Naive thymus-derived CD4-positive, alpha-beta T cell (primary cell): ENCODE data around the gene SORCS1. TPM values are rescaled to one million over a fixed set of nuclear protein-coding genes. Genes with fewer than 3 reads are reported as not detected.
A peak's percentile ranks its signal among the peaks of the same experiment; 100 is the strongest.

Experiments
- ATAC-seq: fragments of 150-1000 bp; cut with Tn5 transposase; 2 replicates; pipeline ENCODE4 v1.10.0; 2021; ENCODE audit warnings: mild to moderate bottlenecking, moderate library complexity
- CTCF ChIA-PET: fragments of 350-600 bp; sonication (Branson Sonifier 250); formaldehyde crosslinking; loops from one replicate; lab custom pipeline; 2021; ENCODE audit warnings: antibody characterized with exemption; lab: Charles Lee
- POLR2A ChIA-PET: fragments of 350-600 bp; sonication (Branson Sonifier 250); formaldehyde crosslinking; loops from one replicate; lab custom pipeline; 2021; ENCODE audit warnings: antibody characterized with exemption, inconsistent platforms; lab: Charles Lee
- DNase-seq, 9 donors: peaks; one replicate each; pipeline versions ENCODE4 v3.0.0 to v3.0.0-alpha.2; 2020 to 2022; ENCODE audit warnings: mixed read lengths in 1 of 9
- H3K27ac ChIP-seq: one replicate; pipeline ENCODE4 v1.7.0; 2013; ENCODE audit warnings: mild to moderate bottlenecking, low read depth, low read length, moderate library complexity
- H3K27me3 ChIP-seq, 2 donors: one replicate each; pipeline ENCODE4 v1.7.0; 2013; ENCODE audit warnings: low read length in 2 of 2, mild to moderate bottlenecking in 2 of 2, moderate library complexity in 2 of 2; ENCODE audit not compliant: control insufficient read depth in 2 of 2, insufficient read depth in 2 of 2
- H3K36me3 ChIP-seq, 3 experiments: 1 replicate in 2 of 3; 2 replicates in 1 of 3; pipeline ENCODE4 v1.7.0; 2013; ENCODE audit warnings: low read length in 3 of 3, mild to moderate bottlenecking in 3 of 3, moderate library complexity in 1 of 3; ENCODE audit not compliant: insufficient read depth in 3 of 3, control insufficient read depth in 2 of 3
- H3K4me1 ChIP-seq, 2 donors: one replicate each; pipeline ENCODE4 v1.7.0; 2013; ENCODE audit warnings: low read length in 2 of 2, mild to moderate bottlenecking in 2 of 2, moderate library complexity in 1 of 2; ENCODE audit not compliant: control insufficient read depth in 2 of 2, insufficient read depth in 2 of 2
- H3K4me3 ChIP-seq: 2 replicates; pipeline ENCODE4 v1.7.0; 2013; ENCODE audit warnings: mild to moderate bottlenecking, low read length
- H3K9me3 ChIP-seq, 3 experiments: 1 replicate in 2 of 3; 2 replicates in 1 of 3; pipeline ENCODE4 v1.7.0; 2013; ENCODE audit warnings: low read length in 3 of 3; ENCODE audit not compliant: control insufficient read depth in 2 of 3
- H3K27ac Mint-ChIP-seq, 9 donors: one replicate each; pipeline ENCODE4 v1.8.0; 2020 to 2022; ENCODE audit warnings: mixed read lengths in 9 of 9, mild to moderate bottlenecking in 8 of 9, moderate library complexity in 5 of 9, inconsistent platforms in 2 of 9
- H3K27me3 Mint-ChIP-seq, 5 donors: one replicate each; pipeline ENCODE4 v1.8.0; 2021 to 2022; ENCODE audit warnings: mixed read lengths in 5 of 5, mild to moderate bottlenecking in 1 of 5
- H3K36me3 Mint-ChIP-seq, 5 donors: one replicate each; pipeline ENCODE4 v1.8.0; 2020 to 2022; ENCODE audit warnings: mixed read lengths in 5 of 5, mild to moderate bottlenecking in 3 of 5, inconsistent platforms in 1 of 5
- H3K4me1 Mint-ChIP-seq, 7 donors: one replicate each; pipeline ENCODE4 v1.8.0; 2020 to 2022; ENCODE audit warnings: mixed read lengths in 7 of 7, mild to moderate bottlenecking in 3 of 7, inconsistent platforms in 1 of 7
- H3K4me3 Mint-ChIP-seq, 10 donors: one replicate each; pipeline ENCODE4 v1.8.0; 2020 to 2022; ENCODE audit warnings: mild to moderate bottlenecking in 10 of 10, mixed read lengths in 10 of 10, moderate library complexity in 6 of 10, inconsistent platforms in 2 of 10
- H3K9me3 Mint-ChIP-seq, 11 donors: one replicate each; pipeline ENCODE4 v1.8.0; 2020 to 2022; ENCODE audit warnings: mixed read lengths in 11 of 11, mild to moderate bottlenecking in 4 of 11, inconsistent platforms in 1 of 11, moderate library complexity in 1 of 11
- intact Hi-C, 2 donors: fragments of 100-400 bp; cut with micrococcal nuclease; formaldehyde crosslinking; loops; one replicate each; pipeline ENCODE4 v1.15.1; 2023
- polyA plus RNA-seq, 2 donors: library from polyadenylated mRNA; unstranded; fragments of 300-500 nt; fragmentation: Illumina TruSeq; gene quantifications; one replicate each; pipeline ENCODE4 v1.2.3, GENCODE V29; 2021
- total RNA-seq, 6 experiments: library from RNA in 5 of 6; stranded (reverse) in 5 of 6; gene quantifications; 1 replicate in 5 of 6; 2 replicates in 1 of 6; pipeline ENCODE4 v1.2.3 and lab custom pipeline; 2021 to 2026

Gene SORCS1
- total and polyA plus RNA-seq, 7 experiments from 2014 or later, result not detected

DNA sequence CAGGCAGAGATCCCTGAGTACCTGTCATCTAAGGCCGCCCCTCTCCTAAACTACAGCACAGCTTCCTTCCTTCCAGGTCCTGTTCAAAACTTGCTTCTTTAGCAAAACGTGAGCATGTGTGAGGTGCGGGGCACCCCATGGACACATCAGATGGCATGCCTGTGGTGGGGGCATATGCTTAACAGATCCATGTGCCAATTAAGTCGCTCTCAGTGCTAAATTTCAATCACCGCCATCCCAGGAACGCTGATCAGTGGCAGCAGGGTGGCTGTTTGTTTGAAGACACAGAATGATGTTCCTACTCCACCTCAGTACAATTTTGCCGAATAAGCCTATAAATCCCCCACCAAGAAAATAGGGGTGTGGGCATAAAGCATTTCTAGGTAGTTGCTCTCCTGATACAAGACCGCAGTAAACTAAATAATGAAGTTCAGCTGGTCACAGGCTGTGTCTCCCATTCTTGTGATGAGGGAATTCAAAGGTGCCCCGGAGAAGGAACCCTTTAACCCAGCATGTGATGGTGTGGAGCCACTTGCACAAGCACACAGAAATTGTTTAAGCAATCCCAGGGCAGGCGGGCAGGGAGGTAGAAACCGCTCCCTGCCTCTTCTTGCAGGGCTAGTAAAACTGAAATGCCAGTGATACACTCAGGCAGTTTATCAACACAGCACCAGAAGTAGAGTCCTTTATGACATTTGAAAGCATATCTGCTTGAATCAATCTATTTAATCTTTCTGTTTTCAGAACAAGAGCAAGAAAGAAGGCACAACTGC, 205.7 kb downstream of the SORCS1 start:
- no peak for ATAC-seq
- no peak overlapping the region for H3K27ac ChIP-seq

DNA sequence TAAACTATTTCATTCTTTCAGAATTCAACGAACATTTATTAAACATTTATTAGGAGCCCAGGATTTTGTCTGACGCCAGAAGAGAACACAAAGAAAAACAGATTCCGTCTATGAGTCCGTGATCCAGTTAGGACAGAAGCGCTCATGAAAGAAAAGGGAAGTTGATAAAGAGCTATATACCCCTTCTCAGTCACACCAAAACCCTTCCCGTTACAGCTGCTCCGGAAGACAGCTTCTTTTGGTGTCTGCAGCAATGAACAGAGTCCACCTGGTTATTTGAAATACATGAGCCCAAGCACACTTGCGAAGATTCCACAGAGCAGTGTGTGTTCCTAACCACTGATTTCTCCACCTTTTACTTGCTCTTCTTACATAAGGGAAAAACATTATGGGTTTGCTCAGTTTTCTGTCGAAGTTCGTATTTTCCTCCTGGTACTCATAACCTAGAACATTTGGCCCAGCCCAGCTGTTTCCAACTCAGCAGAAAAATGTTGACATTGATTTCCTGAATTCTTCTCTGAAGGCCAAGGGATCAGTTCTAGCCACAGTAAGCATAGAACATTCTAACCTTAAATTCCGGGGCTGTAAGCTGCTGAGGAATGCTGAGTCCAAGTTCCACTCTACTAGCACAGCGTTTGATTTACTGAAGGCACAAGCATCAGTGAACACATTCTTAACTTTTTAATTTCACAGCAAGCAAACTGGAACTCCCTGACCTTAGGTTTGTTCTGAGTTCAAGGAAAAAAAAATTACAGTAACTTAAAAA, 206.5 kb downstream of the SORCS1 start:
- no peaks in the 10 kb centered on the region for H3K4me1 ChIP-seq
- no peak overlapping the region for H3K4me3 Mint-ChIP-seq
- H3K9me3 ChIP-seq, result no peaks in the 10 kb centered on the region
- H3K27me3 ChIP-seq, result no peaks in the 10 kb centered on the region
- H3K27ac ChIP-seq, result no peak overlapping the region
- intact Hi-C loops, result no loop called here
- H3K36me3 ChIP-seq, result no peaks in the 10 kb centered on the region
- DNase-seq (no peak), ATAC-seq (peak; percentile 55)
- H3K27ac Mint-ChIP-seq, result no peak overlapping the region
- H3K9me3 Mint-ChIP-seq, result peaks cover 0 to 7% (median 5%) of the 10 kb centered on the region in 11 donors
- ChIA-PET POLR2A (no interaction called here), CTCF (no interaction called here)
- no peaks in the 10 kb centered on the region for H3K4me1 Mint-ChIP-seq
- H3K36me3 Mint-ChIP-seq, result no peaks in the 10 kb centered on the region
- no peaks in the 10 kb centered on the region for H3K27me3 Mint-ChIP-seq
- no peak overlapping the region for H3K4me3 ChIP-seq

More for the DNA sequence above, 205.7 kb downstream of the SORCS1 start:
- intact Hi-C loops, result no loop called here
- Mint-ChIP-seq H3K36me3 (no peaks in the 10 kb centered on the region), H3K27ac (no peak overlapping the region), H3K9me3 (peaks cover 0 to 8% (median 6%) of the 10 kb centered on the region in 11 donors), H3K27me3 (no peaks in the 10 kb centered on the region), H3K4me3 (no peak overlapping the region), H3K4me1 (no peaks in the 10 kb centered on the region)
- Histone ChIP-seq H3K27me3 (no peaks in the 10 kb centered on the region), H3K4me1 (no peaks in the 10 kb centered on the region), H3K9me3 (no peaks in the 10 kb centered on the region), H3K4me3 (no peak overlapping the region), H3K36me3 (no peaks in the 10 kb centered on the region)
- ChIA-PET POLR2A (no interaction called here), CTCF (no interaction called here)
- no peak for DNase-seq

DNA sequence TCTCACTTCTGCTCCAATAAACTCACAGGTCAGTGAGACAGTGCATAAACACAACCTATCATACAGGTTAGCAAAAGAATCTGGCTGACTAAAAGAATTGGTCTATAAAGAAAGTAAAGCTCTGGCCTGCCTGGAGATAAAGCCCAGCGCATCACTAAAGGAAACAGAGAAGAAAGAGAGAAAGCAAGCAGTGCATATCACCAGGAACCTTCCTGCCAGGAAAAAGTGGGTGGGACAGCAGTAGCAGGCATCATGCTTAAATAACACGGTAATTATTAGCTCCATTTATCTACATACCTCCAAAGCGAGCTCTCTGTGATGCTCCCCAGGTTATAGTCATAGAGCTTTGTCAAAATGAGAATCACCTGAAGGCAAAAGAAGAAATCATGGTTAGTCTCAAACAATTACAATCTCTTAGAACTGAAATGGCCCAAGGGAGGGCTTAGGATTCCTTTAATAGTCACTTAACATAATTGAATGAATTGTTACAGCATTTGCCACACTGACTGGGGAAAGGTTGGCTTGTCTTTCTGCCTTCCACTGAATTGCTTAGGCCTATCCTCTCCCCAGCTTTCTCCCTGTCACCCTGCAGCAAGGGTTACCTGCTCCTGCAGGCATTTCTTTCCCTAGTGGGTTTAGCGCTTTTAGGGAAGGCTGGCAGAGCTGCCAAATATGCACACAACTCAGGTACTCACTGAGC, 208.1 kb downstream of the SORCS1 start:
- ChIA-PET CTCF (no interaction called here), POLR2A (no interaction called here)
- DNase-seq (no peak), ATAC-seq (no peak)
- Histone ChIP-seq H3K4me3 (no peak overlapping the region), H3K36me3 (no peaks in the 10 kb centered on the region), H3K27me3 (no peaks in the 10 kb centered on the region), H3K27ac (no peak overlapping the region), H3K9me3 (no peaks in the 10 kb centered on the region), H3K4me1 (no peaks in the 10 kb centered on the region)
- Mint-ChIP-seq H3K4me1 (no peaks in the 10 kb centered on the region), H3K36me3 (no peaks in the 10 kb centered on the region), H3K27me3 (no peaks in the 10 kb centered on the region), H3K4me3 (no peak overlapping the region), H3K27ac (no peak overlapping the region), H3K9me3 (no peaks in the 10 kb centered on the region)
- intact Hi-C loops, result no loop called here

DNA sequence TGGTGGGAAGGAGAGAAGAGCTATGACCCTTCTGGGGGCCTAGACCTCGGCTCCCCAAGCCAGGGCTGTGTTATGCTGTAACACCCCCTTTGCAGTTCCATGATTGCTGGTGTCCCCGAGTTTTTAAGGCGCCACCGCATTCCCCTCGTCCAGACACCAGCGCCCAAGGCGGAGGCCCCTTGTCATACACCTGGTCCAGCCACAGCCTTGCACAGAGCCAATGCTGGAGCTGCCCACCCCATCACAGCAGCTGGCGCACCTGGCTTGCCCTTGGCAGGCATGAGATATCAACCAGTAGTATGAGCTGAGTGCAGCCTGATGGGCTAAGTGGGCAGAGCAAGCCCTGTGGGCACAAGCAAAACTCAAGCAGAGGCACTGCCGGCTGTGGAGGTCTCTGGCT, 209.4 kb downstream of the SORCS1 start:
- H3K9me3 ChIP-seq, result no peaks in the 10 kb centered on the region
- no peaks in the 10 kb centered on the region for H3K27me3 ChIP-seq
- DNase-seq, result no peak
- no peaks in the 10 kb centered on the region for H3K4me1 ChIP-seq
- H3K27ac Mint-ChIP-seq, result no peak overlapping the region
- no peaks in the 10 kb centered on the region for H3K36me3 ChIP-seq
- no peaks in the 10 kb centered on the region for H3K4me1 Mint-ChIP-seq
- intact Hi-C loops, result no loop called here
- no peaks in the 10 kb centered on the region for H3K36me3 Mint-ChIP-seq
- peaks cover 0 to 1% (median 0%) of the 10 kb centered on the region in 11 donors for H3K9me3 Mint-ChIP-seq
- ChIA-PET CTCF (no interaction called here), POLR2A (no interaction called here)
- no peak overlapping the region for H3K27ac ChIP-seq
- no peak overlapping the region for H3K4me3 Mint-ChIP-seq
- no peak for ATAC-seq
- H3K27me3 Mint-ChIP-seq, result no peaks in the 10 kb centered on the region
- no peak overlapping the region for H3K4me3 ChIP-seq

DNA sequence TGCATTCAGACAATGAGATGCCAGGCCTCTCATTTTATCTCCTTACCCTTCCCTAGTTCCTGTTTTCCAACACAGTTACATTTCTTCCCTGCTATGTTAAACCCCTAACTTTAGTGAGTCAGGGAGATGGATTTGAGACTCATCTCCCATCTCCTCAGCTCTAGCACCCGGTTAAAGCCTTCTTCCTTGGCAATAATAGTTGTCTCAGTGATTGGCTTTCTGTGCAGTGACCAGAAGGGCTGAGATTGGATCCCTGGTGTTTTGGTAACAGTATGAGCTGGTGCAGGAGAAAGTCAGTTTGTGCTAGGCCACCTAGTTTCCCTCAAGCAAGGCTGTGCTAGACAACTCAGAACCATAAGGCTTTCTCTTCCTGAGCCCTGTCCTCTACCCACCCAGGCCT, 212.5 kb downstream of the SORCS1 start:
- DNase-seq, result no peak
- H3K27ac ChIP-seq, result no peak overlapping the region
- no peak overlapping the region for H3K4me3 Mint-ChIP-seq
- intact Hi-C loops, result no loop called here
- no peaks in the 10 kb centered on the region for H3K36me3 ChIP-seq
- no peak overlapping the region for H3K27ac Mint-ChIP-seq
- no peaks in the 10 kb centered on the region for H3K36me3 Mint-ChIP-seq
- CTCF ChIA-PET, result no interaction called here
- H3K4me3 ChIP-seq, result no peak overlapping the region
- no peak for ATAC-seq
- H3K9me3 Mint-ChIP-seq, result peaks cover 0 to 5% (median 0%) of the 10 kb centered on the region in 11 donors
- H3K4me1 Mint-ChIP-seq, result no peaks in the 10 kb centered on the region
- POLR2A ChIA-PET, result no interaction called here
- no peaks in the 10 kb centered on the region for H3K27me3 ChIP-seq
- H3K4me1 ChIP-seq, result no peaks in the 10 kb centered on the region
- no peaks in the 10 kb centered on the region for H3K27me3 Mint-ChIP-seq
- no peaks in the 10 kb centered on the region for H3K9me3 ChIP-seq

DNA sequence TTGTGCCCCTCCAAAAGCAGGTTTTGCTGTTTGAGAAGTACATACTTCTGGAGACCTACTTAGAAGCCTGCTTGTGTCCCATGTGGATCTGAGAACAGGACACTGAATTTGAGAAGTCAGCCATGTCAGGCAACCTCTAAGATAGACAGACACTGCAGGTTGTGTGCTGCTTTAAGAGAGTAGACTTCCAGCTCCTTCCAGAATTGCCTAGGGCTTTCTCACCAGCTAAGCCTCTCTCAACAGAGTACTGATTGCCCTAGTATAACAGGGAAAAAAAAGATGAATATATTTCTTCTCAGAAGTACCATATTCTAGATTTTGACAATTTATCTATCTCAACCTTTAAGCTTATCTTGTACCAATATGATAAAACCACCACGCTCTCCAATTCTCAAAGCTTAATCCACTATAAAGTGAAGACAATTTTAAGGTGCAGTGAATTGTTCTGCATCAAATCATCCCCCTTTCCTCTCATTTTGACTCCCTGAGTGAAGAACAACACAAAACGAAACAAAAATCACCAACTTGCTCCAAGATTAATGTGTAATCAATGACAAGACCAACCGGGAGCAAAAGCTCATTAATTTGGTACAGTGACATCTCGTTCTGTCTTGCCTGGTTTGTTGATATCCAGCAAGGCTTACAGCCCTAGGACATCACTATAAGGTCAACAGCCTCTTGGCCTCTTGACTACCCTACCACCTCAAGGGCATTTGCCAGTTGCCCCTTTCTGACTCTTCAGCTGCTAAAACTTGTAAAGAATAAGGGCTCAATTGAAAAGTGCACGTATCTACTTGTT, 214.6 kb downstream of the SORCS1 start:
- H3K27ac Mint-ChIP-seq, result no peak overlapping the region
- Histone ChIP-seq H3K4me3 (no peak overlapping the region), H3K27me3 (no peaks in the 10 kb centered on the region), H3K27ac (no peak overlapping the region), H3K36me3 (no peaks in the 10 kb centered on the region), H3K9me3 (no peaks in the 10 kb centered on the region), H3K4me1 (no peaks in the 10 kb centered on the region)
- H3K9me3 Mint-ChIP-seq, result peaks cover 0 to 9% (median 0%) of the 10 kb centered on the region in 11 donors
- no peaks in the 10 kb centered on the region for H3K4me1 Mint-ChIP-seq
- intact Hi-C loops, result no loop called here
- H3K27me3 Mint-ChIP-seq, result no peaks in the 10 kb centered on the region
- ATAC-seq (no peak), DNase-seq (no peak)
- ChIA-PET POLR2A (no interaction called here), CTCF (no interaction called here)
- H3K36me3 Mint-ChIP-seq, result no peaks in the 10 kb centered on the region
- no peak overlapping the region for H3K4me3 Mint-ChIP-seq
